Measurements from ENCODE around the gene FAM81A. TPM values are rescaled to one million over a fixed set of nuclear protein-coding genes. Genes with fewer than 3 reads are reported as not detected.

FAM81A gene
- total RNA-seq, 4 donors from 2014 or later: 0.80 to 8.4 (median 4.6) TPM; not detected in 1

DNA sequence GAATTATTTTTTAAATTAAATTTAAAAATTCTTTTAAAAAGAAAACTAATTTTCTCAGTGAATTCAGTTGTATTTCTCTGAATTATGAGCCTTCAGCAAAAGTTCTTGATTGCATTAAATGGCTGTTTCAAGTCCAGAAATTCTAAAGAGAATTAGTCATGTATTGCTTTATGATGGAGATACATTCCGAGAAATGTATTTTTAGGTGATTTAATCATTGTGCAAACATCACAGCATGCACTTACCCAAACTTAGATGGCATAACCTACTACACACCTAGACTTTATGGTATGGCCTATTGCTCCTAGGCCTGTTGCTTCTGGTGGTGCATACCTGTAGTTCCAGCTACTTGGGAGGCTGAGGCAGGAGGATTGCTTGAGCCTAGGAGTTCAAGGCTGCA, 129.3 kb downstream of the FAM81A start:
- Histone ChIP-seq H3K36me3 (no peaks in the 10 kb centered on the region), H3K4me3 (no peak overlapping the region), H3K27ac (peak overlapping the region; percentile 76 to 84 (median 77)), H3K27me3 (no peaks in the 10 kb centered on the region), H3K4me1 (peaks cover 0 to 56% (median 16%) of the 10 kb centered on the region in 4 donors), H3K9me3 (peaks cover 0 to 8% of the 10 kb centered on the region in 2 donors)
- WGBS, 2 donors (ENCODE audit: low coverage in 1 of 2): 50 to 54% methylated on average over 1 of the region's 1 CpG
- TF ChIP-seq POLR2AphosphoS5 (IDR thresholded peaks at IDR 0.05) (peak in 2 of 3 donors; percentile 41 to 79), EP300 (IDR thresholded peaks at IDR 0.05; ENCODE audit: low read depth) (no peak)
- in situ Hi-C loops (cut with MboI; ENCODE audit: low pct_ligation_motif_present in 1 of 4, low pct_unique_long_range_greater_than_20kb in 1 of 4, low sequenced_read_pairs in 3 of 4) (no loop called here), intact Hi-C loops (cut with DNase I; ENCODE audit: low total_unique reads) (no loop called here)
- DNase-seq: peak; percentile 38

DNA sequence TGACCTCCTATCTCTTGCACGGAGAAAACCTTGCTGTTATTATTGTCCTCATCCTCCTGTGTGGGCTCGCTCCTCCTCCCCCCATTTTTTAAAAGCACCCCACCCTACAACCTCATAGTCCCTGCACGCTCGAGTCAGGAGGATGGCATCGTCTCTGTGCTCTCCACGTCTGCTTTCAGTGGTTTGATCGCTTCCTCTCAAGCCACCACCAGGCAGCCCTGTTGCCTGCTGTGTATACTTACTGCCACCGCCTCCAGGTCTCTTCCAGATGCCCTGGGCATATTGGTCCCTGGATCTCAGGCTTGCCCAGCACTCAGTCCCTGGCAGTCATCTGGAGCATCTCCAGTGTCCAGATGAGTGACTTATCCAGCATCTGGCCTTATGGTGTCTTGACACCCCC, 131.5 kb downstream of the FAM81A start:
- Histone ChIP-seq H3K4me3 (no peak overlapping the region), H3K36me3 (no peaks in the 10 kb centered on the region), H3K9me3 (peaks cover 0 to 8% of the 10 kb centered on the region in 2 donors), H3K27me3 (no peaks in the 10 kb centered on the region), H3K4me1 (peaks cover 0 to 45% (median 13%) of the 10 kb centered on the region in 4 donors), H3K27ac (peak overlapping the region; percentile 76 to 84 (median 77))
- 75 to 77% methylated on average over 5 to 8 of the region's 8 CpGs for WGBS, 2 donors (ENCODE audit: low coverage in 1 of 2)
- in situ Hi-C loops (cut with MboI; ENCODE audit: low pct_ligation_motif_present in 1 of 4, low pct_unique_long_range_greater_than_20kb in 1 of 4, low sequenced_read_pairs in 3 of 4) (no loop called here), intact Hi-C loops (cut with DNase I; ENCODE audit: low total_unique reads) (no loop called here)
- DNase-seq: no peak
- TF ChIP-seq EP300 (IDR thresholded peaks at IDR 0.05; ENCODE audit: low read depth) (no peak), POLR2AphosphoS5 (IDR thresholded peaks at IDR 0.05) (no peak), POLR2A (IDR thresholded peaks at IDR 0.05) (no peak)
- TF ChIP-seq, protein P1, sequence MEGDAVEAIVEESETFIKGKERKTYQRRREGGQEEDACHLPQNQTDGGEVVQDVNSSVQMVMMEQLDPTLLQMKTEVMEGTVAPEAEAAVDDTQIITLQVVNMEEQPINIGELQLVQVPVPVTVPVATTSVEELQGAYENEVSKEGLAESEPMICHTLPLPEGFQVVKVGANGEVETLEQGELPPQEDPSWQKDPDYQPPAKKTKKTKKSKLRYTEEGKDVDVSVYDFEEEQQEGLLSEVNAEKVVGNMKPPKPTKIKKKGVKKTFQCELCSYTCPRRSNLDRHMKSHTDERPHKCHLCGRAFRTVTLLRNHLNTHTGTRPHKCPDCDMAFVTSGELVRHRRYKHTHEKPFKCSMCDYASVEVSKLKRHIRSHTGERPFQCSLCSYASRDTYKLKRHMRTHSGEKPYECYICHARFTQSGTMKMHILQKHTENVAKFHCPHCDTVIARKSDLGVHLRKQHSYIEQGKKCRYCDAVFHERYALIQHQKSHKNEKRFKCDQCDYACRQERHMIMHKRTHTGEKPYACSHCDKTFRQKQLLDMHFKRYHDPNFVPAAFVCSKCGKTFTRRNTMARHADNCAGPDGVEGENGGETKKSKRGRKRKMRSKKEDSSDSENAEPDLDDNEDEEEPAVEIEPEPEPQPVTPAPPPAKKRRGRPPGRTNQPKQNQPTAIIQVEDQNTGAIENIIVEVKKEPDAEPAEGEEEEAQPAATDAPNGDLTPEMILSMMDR (IDR thresholded peaks at IDR 0.05): no peak

DNA sequence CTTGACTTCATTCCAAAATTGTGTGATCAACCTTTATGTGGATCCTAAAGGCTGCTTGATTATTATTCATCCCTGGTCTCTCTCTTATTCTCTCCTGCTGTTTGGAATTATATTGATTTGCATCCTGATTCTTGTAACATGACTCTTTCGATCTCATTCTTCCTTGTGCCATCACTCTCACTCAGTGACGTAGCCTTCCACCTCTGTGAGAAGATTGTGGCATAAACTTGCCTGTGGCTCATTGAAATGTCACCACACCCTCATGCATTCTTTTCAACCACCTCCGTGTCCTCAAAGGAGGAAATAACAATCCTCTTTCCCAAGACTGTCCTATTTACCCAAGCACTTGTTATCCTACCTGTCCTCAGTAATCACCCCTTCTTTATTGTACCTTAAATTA, 132.3 kb downstream of the FAM81A start:
- in situ Hi-C loops (cut with MboI; ENCODE audit: low pct_ligation_motif_present in 1 of 4, low pct_unique_long_range_greater_than_20kb in 1 of 4, low sequenced_read_pairs in 3 of 4): no loop called here
- 42 to 47% methylated on average over 3 of the region's 3 CpGs for WGBS, 2 donors (ENCODE audit: low coverage in 1 of 2)
- no peak overlapping the region for H3K4me3 ChIP-seq
- TF ChIP-seq POLR2A (IDR thresholded peaks at IDR 0.05) (no peak), EP300 (IDR thresholded peaks at IDR 0.05; ENCODE audit: low read depth) (no peak), POLR2AphosphoS5 (IDR thresholded peaks at IDR 0.05) (peak in 2 of 3 donors; percentile 32 to 76)
- TF ChIP-seq, protein P1 (IDR thresholded peaks at IDR 0.05): no peak
- peak overlapping the region; percentile 76 to 84 (median 77) for H3K27ac ChIP-seq
- peaks cover 0 to 5% of the 10 kb centered on the region in 2 donors for H3K9me3 ChIP-seq
- DNase-seq: peak; percentile 67
- peaks cover 0 to 45% (median 13%) of the 10 kb centered on the region in 4 donors for H3K4me1 ChIP-seq
- no peaks in the 10 kb centered on the region for H3K36me3 ChIP-seq
- H3K27me3 ChIP-seq: no peaks in the 10 kb centered on the region
- intact Hi-C loops (cut with DNase I; ENCODE audit: low total_unique reads): no loop called here

DNA sequence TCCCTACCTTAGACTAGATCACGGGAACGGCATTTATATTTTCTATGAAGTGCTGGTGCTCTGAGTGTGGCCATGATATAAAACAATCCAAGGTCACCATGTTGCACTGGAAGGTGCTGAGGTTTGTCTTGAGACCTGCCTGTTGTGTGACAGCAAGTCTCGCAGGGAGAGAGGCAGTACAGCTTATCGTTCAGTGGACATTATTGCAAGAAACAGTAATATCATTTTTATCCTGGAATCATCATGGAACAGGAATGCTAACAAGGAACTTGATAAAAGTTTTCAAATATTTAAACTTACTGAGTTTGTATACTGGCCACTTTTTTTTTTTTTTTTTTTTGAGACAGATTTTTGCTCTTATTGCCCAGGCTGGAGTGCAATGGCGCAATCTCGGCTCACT, 133.6 kb downstream of the FAM81A start:
- intact Hi-C loops (cut with DNase I; ENCODE audit: low total_unique reads) (no loop called here), in situ Hi-C loops (cut with MboI; ENCODE audit: low pct_ligation_motif_present in 1 of 4, low pct_unique_long_range_greater_than_20kb in 1 of 4, low sequenced_read_pairs in 3 of 4) (no loop called here)
- Histone ChIP-seq H3K4me3 (no peak overlapping the region), H3K27ac (no peak overlapping the region), H3K4me1 (peaks cover 0 to 38% (median 13%) of the 10 kb centered on the region in 4 donors), H3K9me3 (no peaks in the 10 kb centered on the region), H3K27me3 (no peaks in the 10 kb centered on the region), H3K36me3 (no peaks in the 10 kb centered on the region)
- DNase-seq: no peak
- TF ChIP-seq POLR2A (IDR thresholded peaks at IDR 0.05): no peak
- TF ChIP-seq, protein P1 (IDR thresholded peaks at IDR 0.05): no peak
- TF ChIP-seq EP300 (IDR thresholded peaks at IDR 0.05; ENCODE audit: low read depth): no peak
- TF ChIP-seq POLR2AphosphoS5 (IDR thresholded peaks at IDR 0.05): no peak
- 100% methylated on average over 2 to 6 of the region's 6 CpGs for WGBS, 2 donors (ENCODE audit: low coverage in 1 of 2)

Small RNAs within 50 kb of the gene (small RNA-seq; reads per million reads assigned to genes)
- 0 reads per million in 4 donors for gene RF00019

Other genes starting within 250 kb of the FAM81A start
- gene LDHAL6B, start 231.3 kb upstream of the FAM81A start, total RNA-seq: not detected
- 100 to 1,000 TPM; 131 to 388 (median 345) TPM for gene MYO1E, start 65.3 kb upstream of the FAM81A start, total RNA-seq
- 100 to 1,000 TPM; 117 to 289 (median 184) TPM for gene GCNT3, start 173.6 kb downstream of the FAM81A start, total RNA-seq
- 10 to 100 TPM in 3 of 4 donors, 1 to 10 TPM in 1; 4.4 to 27.7 (median 17.8) TPM for gene GTF2A2, start 219.3 kb downstream of the FAM81A start, total RNA-seq

All from transverse colon (tissue), 4 donors.